Measurements from ENCODE around the gene RNF44.

GRCh38 chr5:176547802-176548201, 10.6 kb upstream of the RNF44 start:
- TF ChIP-seq CTCF (IDR thresholded peaks at IDR 0.05; ENCODE audit: extremely low read depth in 1 of 2, insufficient read depth in 1 of 2, low read depth in 1 of 2, low read length in 2 of 2) (no peak), FOS (IDR thresholded peaks at IDR 0.05; ENCODE audit: borderline replicate concordance, insufficient read depth, low read length) (no peak), POLR2A (IDR thresholded peaks at IDR 0.05; ENCODE audit: low read depth, low read length) (no peak), EZH2 (IDR thresholded peaks at IDR 0.05; ENCODE audit: borderline replicate concordance, low read depth, low read length, severe bottlenecking) (no peak), POLR2AphosphoS5 (IDR thresholded peaks at IDR 0.05; ENCODE audit: insufficient read depth, low read depth, low read length) (no peak), JUN (IDR thresholded peaks at IDR 0.05; ENCODE audit: borderline replicate concordance, insufficient read depth, insufficient read length, low read depth) (no peak), GATA2 (IDR thresholded peaks at IDR 0.05; ENCODE audit: insufficient read depth, insufficient read length, low read depth, low read length) (no peak), MYC (IDR thresholded peaks at IDR 0.05; ENCODE audit: low read depth, low read length) (no peak), MAX (IDR thresholded peaks at IDR 0.05; ENCODE audit: insufficient read depth, insufficient read length) (no peak)
